IPS-18a (cell line): Measurements from ENCODE around the gene DAB2IP.
"Not testable (repeated sequence)": the region's sequence is repeated elsewhere in the genome, so short reads cannot be mapped to it uniquely, and the experiment has no call there.

Experiments used
- H3K27ac ChIP-seq: one replicate; pipeline ENCODE4 v1.5.1; 2013; ENCODE audit warnings: low read length
- H3K27me3 ChIP-seq: one replicate; pipeline ENCODE4 v1.6.1; 2013; ENCODE audit warnings: mild to moderate bottlenecking, low read length; ENCODE audit not compliant: control insufficient read depth, insufficient read depth
- H3K36me3 ChIP-seq: one replicate; pipeline ENCODE4 v1.6.1; 2013; ENCODE audit warnings: low read depth, low read length; ENCODE audit not compliant: control insufficient read depth
- H3K4me1 ChIP-seq: one replicate; pipeline ENCODE4 v1.6.1; 2013; ENCODE audit warnings: low read depth, low read length; ENCODE audit not compliant: control insufficient read depth
- H3K4me3 ChIP-seq: one replicate; pipeline ENCODE4 v1.5.1; 2013; ENCODE audit warnings: low read length
- H3K9ac ChIP-seq: one replicate; pipeline ENCODE4 v1.6.1; 2013; ENCODE audit warnings: mild to moderate bottlenecking, low read length, moderate library complexity
- H3K9me3 ChIP-seq: one replicate; pipeline ENCODE4 v1.6.1; 2013; ENCODE audit warnings: low read depth, low read length; ENCODE audit not compliant: control insufficient read depth

The DAB2IP gene

GRCh38 chr9:121616123-121616755, 35.2 kb upstream of the DAB2IP start:
- Histone ChIP-seq H3K27me3 (no peaks in the 10 kb centered on the region), H3K9me3 (no peaks in the 10 kb centered on the region), H3K4me3 (no peak overlapping the region), H3K27ac (no peak overlapping the region), H3K4me1 (peaks cover 8% of the 10 kb centered on the region), H3K36me3 (no peaks in the 10 kb centered on the region), H3K9ac (no peak overlapping the region)

DNA sequence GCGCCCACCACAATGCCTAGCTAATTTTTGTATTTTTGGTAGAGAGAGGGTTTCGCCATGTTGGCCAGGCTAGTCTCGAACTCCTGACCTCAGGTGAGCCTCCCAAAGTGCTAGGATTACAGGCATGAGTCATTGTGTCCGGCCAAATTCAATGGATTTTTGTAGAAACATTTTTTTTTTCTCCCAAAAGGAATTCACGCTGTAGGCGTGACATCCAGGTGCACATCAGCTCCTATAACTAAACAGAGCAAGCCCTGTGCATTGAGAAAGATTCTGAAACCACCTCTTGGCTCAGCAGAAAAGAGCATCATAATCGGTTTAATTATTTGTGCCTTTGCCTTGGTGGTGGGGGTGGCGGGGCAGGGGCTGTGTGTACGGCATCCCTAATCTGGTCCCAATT, 32.9 kb upstream of the DAB2IP start:
- H3K4me1 ChIP-seq, result no peaks in the 10 kb centered on the region
- no peaks in the 10 kb centered on the region for H3K36me3 ChIP-seq
- H3K9ac ChIP-seq, result no peak overlapping the region
- no peak overlapping the region for H3K27ac ChIP-seq
- no peak overlapping the region for H3K4me3 ChIP-seq
- no peaks in the 10 kb centered on the region for H3K27me3 ChIP-seq
- no peaks in the 10 kb centered on the region for H3K9me3 ChIP-seq

- not testable (repeated sequence) for H3K9ac ChIP-seq, H3K4me3 ChIP-seq, H3K4me1 ChIP-seq, H3K9me3 ChIP-seq, H3K27me3 ChIP-seq, H3K27ac ChIP-seq, H3K36me3 ChIP-seq
Observed at GRCh38 chr9:121618910-121619309, 32.5 kb upstream of the DAB2IP start.

- Histone ChIP-seq H3K27ac (no peak overlapping the region), H3K36me3 (no peaks in the 10 kb centered on the region), H3K4me1 (no peaks in the 10 kb centered on the region), H3K9me3 (no peaks in the 10 kb centered on the region), H3K4me3 (no peak overlapping the region), H3K27me3 (no peaks in the 10 kb centered on the region), H3K9ac (no peak overlapping the region)
Observed at GRCh38 chr9:121619545-121620324, 31.7 kb upstream of the DAB2IP start.

DNA sequence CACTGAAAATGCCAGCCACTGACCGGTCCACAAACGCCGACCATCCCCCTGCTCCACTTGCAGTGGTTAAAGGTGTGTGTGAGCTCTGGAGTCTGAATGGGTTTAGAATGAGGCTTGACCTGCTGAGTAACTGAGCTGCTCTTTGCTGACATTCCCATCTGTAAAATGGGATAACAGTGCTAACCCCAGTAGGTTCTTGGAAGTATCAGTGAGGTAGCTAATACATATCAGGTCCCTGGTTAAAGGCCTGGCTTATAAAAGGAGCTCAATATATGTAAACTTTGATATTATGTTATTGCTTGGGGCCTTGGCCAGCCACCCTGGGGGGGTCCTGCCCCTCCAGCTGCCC, 31.1 kb upstream of the DAB2IP start:
- no peaks in the 10 kb centered on the region for H3K27me3 ChIP-seq
- no peak overlapping the region for H3K9ac ChIP-seq
- H3K27ac ChIP-seq, result no peak overlapping the region
- no peak overlapping the region for H3K4me3 ChIP-seq
- H3K36me3 ChIP-seq, result no peaks in the 10 kb centered on the region
- H3K4me1 ChIP-seq, result no peaks in the 10 kb centered on the region
- H3K9me3 ChIP-seq, result no peaks in the 10 kb centered on the region

DNA sequence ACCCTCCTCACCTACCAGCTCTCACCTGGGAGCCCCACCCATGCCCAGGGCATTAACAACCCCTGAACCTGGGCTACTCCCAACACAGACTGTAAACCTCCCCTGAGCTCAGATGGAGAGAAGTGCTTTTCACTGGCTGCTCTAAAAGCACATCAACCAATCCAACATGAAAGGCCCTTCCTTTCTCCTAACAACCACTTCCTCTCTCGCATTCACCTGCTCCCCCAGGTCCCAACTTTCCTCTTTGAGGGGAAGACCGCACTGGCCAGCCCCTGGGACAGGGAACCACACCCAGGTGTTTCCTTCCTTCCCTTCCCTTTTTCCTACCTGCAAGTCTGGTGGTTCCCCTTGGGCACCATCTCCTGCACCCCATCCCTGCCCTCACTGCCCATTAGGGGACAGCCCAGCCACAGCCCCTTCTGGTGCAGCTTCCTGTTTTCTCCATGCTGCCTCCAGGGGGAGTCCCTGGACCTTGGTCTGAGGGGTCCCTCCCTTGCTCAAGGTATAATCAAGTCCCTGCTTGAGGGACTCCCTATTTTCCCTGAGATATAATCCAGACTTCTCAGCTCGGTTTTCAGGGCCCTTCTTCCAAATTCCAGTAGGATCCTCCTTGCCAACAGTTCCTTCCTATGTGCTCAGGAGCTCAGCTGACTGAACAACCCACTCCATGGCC, 30.5 kb upstream of the DAB2IP start:
- H3K9ac ChIP-seq, result no peak overlapping the region
- H3K27me3 ChIP-seq, result no peaks in the 10 kb centered on the region
- no peaks in the 10 kb centered on the region for H3K36me3 ChIP-seq
- no peak overlapping the region for H3K27ac ChIP-seq
- H3K9me3 ChIP-seq, result no peaks in the 10 kb centered on the region
- H3K4me1 ChIP-seq, result no peaks in the 10 kb centered on the region
- no peak overlapping the region for H3K4me3 ChIP-seq

GRCh38 chr9:121622387-121623203, 28.8 kb upstream of the DAB2IP start:
- Histone ChIP-seq H3K9me3 (no peaks in the 10 kb centered on the region), H3K27me3 (no peaks in the 10 kb centered on the region), H3K4me1 (no peaks in the 10 kb centered on the region), H3K27ac (no peak overlapping the region), H3K4me3 (no peak overlapping the region), H3K9ac (no peak overlapping the region), H3K36me3 (no peaks in the 10 kb centered on the region)

DNA sequence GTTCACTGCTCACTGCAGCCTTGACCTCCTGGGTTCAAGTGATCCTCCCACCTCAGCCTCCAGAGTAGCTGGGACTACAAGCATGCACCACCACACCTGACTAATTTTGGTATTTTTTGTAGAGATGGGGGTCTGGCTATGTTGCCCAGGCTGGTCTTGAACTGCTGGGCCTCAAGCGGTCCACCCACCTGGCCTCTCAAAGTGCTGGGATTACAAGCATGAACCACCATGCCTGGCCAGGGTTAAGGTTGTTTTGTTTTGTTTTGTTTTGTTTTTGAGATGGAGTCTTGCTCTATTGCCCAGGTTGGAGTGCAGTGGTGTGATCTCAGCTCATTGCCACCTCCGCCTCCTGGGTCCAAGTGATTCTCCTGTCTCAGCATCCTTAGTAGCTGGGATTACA, 28.0 kb upstream of the DAB2IP start:
- H3K4me3 ChIP-seq, H3K27me3 ChIP-seq, H3K9ac ChIP-seq, H3K36me3 ChIP-seq, H3K27ac ChIP-seq, H3K4me1 ChIP-seq, H3K9me3 ChIP-seq: not testable (repeated sequence)

GRCh38 chr9:121625590-121625989, 25.8 kb upstream of the DAB2IP start:
- Histone ChIP-seq H3K27ac (no peak overlapping the region), H3K4me1 (no peaks in the 10 kb centered on the region), H3K4me3 (no peak overlapping the region), H3K27me3 (no peaks in the 10 kb centered on the region), H3K9me3 (no peaks in the 10 kb centered on the region), H3K36me3 (no peaks in the 10 kb centered on the region), H3K9ac (no peak overlapping the region)

DNA sequence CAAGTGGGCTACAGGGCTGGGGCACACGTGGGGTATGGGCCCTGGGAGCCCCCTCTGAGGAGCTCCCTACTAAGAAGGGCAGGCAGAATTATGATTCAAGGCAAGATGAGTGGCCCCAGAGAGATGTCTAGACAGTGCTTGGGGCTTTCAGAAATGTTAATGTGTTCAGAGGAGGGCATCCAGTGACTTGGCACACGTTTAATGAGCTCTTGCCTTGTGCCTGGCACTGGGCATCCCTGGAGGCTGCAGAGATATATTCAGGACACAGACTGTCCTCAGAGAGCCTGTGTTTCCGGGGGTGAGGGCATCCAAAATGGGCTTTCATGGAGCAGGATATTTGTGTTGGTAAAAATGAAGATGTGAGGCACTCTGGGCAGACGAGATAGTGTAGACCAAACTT, 25.4 kb upstream of the DAB2IP start:
- Histone ChIP-seq H3K4me1 (no peaks in the 10 kb centered on the region), H3K27ac (no peak overlapping the region), H3K9ac (no peak overlapping the region), H3K4me3 (no peak overlapping the region), H3K36me3 (no peaks in the 10 kb centered on the region), H3K27me3 (no peaks in the 10 kb centered on the region), H3K9me3 (no peaks in the 10 kb centered on the region)

GRCh38 chr9:121627427-121627826, 24.0 kb upstream of the DAB2IP start:
- Histone ChIP-seq H3K9ac (no peak overlapping the region), H3K27ac (no peak overlapping the region), H3K36me3 (no peaks in the 10 kb centered on the region), H3K9me3 (no peaks in the 10 kb centered on the region), H3K27me3 (no peaks in the 10 kb centered on the region), H3K4me3 (no peak overlapping the region), H3K4me1 (no peaks in the 10 kb centered on the region)
